ENCODE measurements around the gene ENO1.

Gene ENO1

GRCh38 chr1:8817412-8818324 lies 60.8 kb downstream of the ENO1 start, which contains the start of gene RERE:
Gene RERE (minus strand): TSS chr1:8817640.
- DNase-seq = peak; percentile 89 to 99 (median 93)
- intact Hi-C loops (cut with DNase I) = loop anchor here (10.0 kb wide), 1 partner anchor 113 kb away; no protein-coding TSS in a partner anchor

GRCh38 chr1:8816831-8817411 lies 61.6 kb downstream of the ENO1 start:
- intact Hi-C loops (cut with DNase I) = loop anchor here (10.0 kb wide), 1 partner anchor 112 kb away; no protein-coding TSS in a partner anchor
- peak in 4 of 10 donors; percentile 11 to 27 (median 20) for DNase-seq

DNA sequence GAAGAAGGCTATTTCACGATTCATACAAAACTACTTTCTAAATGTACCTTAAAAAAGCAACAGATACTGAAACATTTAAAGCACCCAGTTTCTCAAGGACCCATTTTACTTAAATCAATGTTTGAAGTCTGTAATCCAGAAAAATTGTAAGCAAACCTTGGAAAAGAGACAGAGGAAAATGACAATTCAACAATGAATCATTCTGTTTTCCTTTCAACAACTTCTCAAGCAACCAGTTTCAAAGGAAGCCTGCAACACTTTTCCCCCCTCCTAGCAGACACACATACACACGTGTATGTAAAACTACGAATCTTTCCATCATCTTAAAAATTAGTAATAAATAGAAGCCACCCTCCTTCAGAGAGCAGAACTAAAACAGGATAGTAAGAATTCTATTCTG lies 62.2 kb downstream of the ENO1 start:
- no peak for DNase-seq
- intact Hi-C loops (cut with DNase I) = loop anchor here (10.0 kb wide), 1 partner anchor 111 kb away; no protein-coding TSS in a partner anchor

DNA sequence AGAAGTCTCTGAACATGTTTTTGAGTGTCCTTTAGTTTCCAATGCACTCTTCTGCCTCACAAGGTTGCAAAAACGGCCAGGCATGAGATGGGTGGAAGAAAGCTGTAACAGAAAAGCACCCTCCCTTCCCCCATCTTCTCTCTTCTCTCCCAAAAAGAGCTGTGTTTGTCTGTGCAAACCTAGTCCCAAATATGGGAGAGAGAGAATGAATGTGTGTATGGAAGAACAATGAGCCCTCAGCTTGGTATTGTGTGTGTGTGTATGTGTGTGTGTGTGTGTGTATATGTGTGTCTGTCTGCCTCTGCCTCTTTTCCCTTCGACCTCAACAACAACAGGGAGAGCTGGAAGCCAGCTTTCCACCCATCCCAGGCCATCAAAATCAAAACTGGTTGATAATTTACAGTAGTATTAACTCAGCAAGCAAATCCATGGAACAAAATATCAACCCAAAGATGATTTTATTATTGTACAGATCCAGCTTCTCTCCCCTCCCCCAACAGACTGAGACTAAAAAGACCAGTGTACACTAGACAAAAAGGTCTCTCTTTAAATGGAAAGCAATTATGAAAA lies 62.8 kb downstream of the ENO1 start:
- DNase-seq = peak in 4 of 10 donors; percentile 6 to 41 (median 32)
- intact Hi-C loops (cut with DNase I) = loop anchor here (10.0 kb wide), 1 partner anchor 111 kb away; no protein-coding TSS in a partner anchor

DNA sequence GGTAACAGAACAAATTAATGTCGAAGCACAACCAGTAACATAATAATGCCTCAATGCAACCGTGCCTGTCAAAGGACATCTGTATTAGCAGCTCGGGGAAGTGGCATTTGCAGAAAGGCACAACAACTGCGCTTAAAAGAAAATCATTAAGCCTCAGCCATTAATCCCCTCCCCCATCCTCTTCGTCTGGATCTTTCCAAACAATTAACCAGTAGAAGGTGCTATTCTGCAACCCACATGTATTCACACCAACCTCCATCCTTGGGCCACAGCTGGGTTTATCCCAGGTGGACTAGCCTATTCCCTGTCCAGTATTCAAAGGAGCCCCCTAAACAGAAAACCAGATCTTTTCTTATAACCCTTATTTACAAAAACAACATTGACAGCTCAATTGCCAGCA lies 63.6 kb downstream of the ENO1 start:
- peak in 2 of 10 donors; percentile 9 to 14 for DNase-seq
- intact Hi-C loops (cut with DNase I) = loop anchor here (5.0 to 10.0 kb wide), 2 partner anchors 32 to 110 kb away; no protein-coding TSS in a partner anchor

DNA sequence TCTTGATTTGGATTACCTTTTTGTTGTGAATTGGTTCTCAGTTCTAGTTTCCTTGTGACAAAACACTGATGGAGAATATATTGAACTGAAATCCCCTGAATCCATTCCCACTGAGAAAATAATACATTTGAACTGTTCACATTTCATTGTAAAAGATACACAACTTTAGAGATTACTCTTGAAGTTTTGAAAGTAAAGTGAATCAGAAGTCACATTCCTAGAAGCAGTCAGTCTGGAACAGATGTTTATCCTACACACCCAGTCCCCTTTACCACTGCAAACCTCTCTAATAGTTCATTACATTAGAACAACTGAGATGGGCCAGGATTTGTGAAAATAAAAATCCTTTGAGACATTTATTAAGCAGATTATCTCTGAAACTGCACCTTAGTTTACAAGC lies 64.5 kb downstream of the ENO1 start:
- intact Hi-C loops (cut with DNase I) = loop anchor here (5.0 to 10.0 kb wide), 2 partner anchors 33 to 109 kb away; no protein-coding TSS in a partner anchor
- no peak for DNase-seq

DNA sequence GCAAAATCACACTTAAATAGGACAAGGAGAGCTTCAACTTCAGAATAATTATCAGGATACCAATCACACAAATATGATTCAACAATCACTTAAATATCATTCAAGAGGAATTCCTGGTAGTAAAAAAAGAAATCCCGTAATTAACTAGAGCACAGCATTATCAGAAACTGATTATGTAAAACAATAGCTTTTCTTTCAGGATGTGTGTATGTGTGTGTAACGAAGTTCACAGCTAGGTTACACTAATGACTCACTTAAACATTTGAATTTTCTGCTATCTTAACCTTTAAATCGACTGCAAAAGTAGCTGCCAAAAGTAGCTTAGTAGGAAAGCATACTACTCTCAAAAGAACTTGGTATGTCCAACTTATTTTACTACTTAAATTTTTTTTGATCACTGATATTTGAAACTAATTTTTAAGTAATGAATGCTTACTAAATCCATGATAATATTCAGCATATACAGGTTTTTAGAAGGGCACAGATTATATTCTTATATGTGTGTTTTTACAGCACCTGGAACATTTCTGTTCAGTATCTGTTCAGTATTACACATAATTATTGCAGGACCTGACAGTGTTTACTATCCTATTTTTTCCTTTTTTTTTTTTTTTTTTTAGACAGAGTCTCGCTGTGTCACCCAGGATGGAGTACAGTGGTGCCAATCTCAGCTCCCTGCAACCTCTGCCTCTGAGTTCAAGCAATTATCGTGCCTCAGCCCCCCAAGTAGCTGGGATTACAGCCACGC lies 65.3 kb downstream of the ENO1 start:
- intact Hi-C loops (cut with DNase I) = loop anchor here (5.0 to 10.0 kb wide), 2 partner anchors 34 to 108 kb away; no protein-coding TSS in a partner anchor
- no peak for DNase-seq

DNA sequence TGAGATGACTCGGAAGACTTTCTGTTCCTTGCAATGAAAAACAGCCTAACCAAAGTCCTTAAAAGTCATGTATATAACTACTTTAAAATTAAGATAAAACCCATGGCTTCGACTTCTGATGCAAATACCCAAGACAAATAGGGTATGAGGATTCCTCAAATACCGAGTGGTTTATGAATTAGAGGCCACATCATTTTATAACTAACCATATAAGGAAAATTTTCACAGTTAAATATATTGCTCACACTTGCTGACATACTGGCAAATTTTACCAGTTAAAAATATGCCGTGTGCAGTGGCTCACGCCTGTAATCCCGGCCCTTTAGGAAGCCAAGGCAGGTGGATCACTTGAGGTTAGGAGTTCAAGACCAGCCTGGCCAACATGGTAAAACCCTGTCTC lies 66.4 kb downstream of the ENO1 start:
- intact Hi-C loops (cut with DNase I) = loop anchor here (5.0 to 10.0 kb wide), 2 partner anchors 35 to 107 kb away; no protein-coding TSS in a partner anchor
- DNase-seq = peak in 1 of 10 donors; percentile 12

Data from posterior cingulate gyrus (tissue), 11 donors.